ENCODE results near the gene DDIAS. TPM values are rescaled to one million over a fixed set of nuclear protein-coding genes. Genes with fewer than 3 reads are reported as not detected.

Gene DDIAS
- total RNA-seq = 4.6 TPM

GRCh38 chr11:82901165-82901921 lies at the start of gene DDIAS:
TSS of gene DDIAS (plus strand) at chr11:82901736. CDS start at chr11:82914739, 13,003 bp downstream.

GRCh38 chr11:82900277-82901164 lies 1.0 kb upstream of the DDIAS start, which contains the start of gene PRCP:
TSS of gene PRCP (minus strand) at chr11:82900430. CDS start at chr11:82900402, 28 bp downstream.

Other genes starting within 250 kb of the DDIAS start
- 5.0 TPM for gene FAM181B, start 167.9 kb upstream of the DDIAS start, total RNA-seq
- 121 TPM for gene PRCP, start 1.3 kb upstream of the DDIAS start, total RNA-seq
- gene RAB30, start 170.2 kb downstream of the DDIAS start, total RNA-seq = 16.3 TPM